ENCODE results near the gene ABCC12.

GRCh38 chr16:48132696-48133095 lies 23.1 kb downstream of the ABCC12 start:
- no peak for TF ChIP-seq CTCF (IDR thresholded peaks at IDR 0.05)
- no peak for TF ChIP-seq EP300 (IDR thresholded peaks at IDR 0.05)
- TF ChIP-seq POLR2AphosphoS5 (IDR thresholded peaks at IDR 0.05): no peak

Measured in stomach (tissue), 4 donors.